NCI-H1417 (cell line): ENCODE results near the gene BRD3OS.
"Not testable (repeated sequence)": the region's sequence is repeated elsewhere in the genome, so short reads cannot be mapped to it uniquely, and the experiment has no call there.

Experiments
- DNase-seq, 3 experiments: peaks; one replicate each; lab custom pipeline; 2025; lab: John Stamatoyannopoulos, UW

Gene BRD3OS

DNA sequence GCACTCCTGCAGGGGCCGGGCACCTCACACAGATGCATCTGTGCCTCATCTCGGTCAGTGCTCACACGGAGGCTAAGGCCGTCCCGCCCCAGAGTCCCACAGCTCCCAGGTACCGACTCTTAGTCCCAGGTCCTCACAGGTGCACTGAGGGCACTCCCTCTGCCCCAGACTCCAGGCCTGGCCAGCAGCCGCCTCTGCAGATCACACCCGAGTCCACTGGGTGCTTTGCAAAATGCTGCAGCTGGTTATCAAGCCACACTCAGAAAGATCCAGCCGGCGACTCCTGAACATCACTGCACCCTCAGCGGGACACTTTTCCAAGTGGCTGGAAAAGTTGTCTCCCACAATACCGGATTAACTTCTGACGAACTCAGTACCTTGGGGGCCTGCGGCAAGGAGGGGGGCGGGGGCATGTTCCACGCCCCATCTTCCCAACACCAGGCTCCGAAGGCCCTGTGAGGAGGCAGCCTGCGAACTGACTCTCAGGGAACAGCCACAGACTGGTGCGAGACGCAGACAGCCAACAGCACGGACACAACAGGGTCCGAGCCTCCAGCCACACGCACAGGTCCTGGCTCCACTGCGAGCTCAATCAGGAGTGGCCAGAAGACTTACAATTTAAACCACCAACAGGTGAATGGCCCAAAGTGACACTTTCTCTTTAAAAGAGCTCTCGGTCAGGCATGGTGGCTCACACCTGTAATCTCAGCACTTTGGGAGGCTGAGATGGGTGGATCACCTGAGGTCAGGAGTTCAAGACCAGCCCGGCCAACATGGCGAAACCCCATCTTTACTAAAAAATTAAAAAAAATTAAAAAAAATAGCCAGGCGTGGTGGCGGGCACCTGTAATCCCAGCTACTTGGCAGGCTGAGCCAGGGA is 38.5 kb downstream of the BRD3OS start:
- DNase-seq: no peak

DNA sequence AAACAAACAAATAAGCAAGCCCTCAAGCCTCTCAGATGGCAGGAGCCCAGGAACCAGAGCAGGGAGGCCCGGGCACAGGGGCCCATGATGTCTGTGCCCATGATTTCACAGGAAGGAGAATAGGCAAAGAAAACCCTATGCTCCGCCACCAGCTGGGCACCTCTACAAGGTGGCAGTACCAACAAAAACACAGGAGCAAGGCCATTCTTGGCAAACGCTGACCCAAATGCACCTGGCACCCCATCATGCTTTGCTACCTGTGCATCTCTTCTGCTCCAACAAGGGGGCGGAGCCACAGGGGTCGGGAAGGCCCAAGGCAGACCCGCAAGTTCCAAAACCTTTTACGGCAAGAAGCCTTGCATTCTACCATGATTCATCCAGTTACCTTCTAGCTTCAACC is 39.4 kb downstream of the BRD3OS start:
- no peak for DNase-seq

DNA sequence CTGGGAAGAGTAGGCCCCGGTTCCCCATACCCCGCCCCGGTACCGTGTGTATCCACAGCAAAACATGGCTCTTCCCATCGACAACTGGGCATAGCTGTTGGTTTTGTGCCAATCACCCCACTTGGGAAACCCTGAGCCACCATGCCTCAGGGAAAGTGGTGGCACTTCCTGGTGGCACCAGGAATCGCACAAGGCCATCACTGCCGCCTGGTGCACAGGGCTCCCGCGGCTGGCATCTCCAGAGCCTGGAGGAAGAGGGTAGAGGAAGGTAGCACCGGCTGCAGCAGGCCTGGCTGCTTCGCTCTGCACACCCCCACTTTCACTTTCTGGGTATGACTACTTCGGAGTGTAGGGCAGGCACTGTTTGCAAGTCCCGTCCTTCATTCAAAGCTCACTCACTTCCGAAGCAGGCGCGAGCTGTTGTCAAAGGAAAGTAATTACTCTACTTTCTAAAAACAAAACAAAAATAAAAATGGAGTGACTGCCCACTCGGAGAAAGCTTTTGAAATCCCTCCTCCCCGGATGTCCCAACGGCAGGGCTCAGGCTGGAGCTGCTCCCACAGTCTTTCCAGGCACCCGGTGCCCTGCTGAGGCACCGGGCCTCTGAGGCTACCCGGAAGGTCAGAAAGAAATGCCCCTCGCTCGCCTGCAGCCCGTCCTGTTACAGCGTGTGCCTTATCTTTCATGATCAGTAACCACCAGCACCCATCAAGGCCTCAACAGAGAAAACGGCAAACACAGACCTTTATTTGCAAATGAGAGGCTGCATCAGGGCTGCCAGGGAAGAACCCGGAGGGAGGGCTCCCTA is 40.5 kb downstream of the BRD3OS start:
- peak in 1 of 3 experiments; percentile 51 for DNase-seq

DNA sequence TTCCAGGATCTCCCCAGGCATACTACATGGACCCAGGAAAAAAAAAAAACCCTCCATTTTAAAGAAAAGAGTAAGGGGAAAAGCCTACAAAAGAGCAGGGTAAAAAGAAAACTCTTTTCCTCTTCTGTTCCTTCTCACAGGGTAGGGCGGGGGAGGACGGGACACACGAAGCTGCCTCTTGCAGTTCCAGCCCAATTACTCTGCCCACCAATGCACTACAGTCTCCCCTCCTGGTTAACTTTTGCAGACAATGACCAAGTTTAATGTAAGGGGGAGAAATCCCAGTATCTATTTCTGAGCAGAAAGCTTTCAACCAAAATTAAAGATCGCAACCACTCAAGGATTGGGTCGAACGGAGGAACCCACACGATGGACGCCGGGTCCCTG is 41.2 kb downstream of the BRD3OS start:
- DNase-seq: peak in 2 of 3 experiments; percentile 40 to 63

DNA sequence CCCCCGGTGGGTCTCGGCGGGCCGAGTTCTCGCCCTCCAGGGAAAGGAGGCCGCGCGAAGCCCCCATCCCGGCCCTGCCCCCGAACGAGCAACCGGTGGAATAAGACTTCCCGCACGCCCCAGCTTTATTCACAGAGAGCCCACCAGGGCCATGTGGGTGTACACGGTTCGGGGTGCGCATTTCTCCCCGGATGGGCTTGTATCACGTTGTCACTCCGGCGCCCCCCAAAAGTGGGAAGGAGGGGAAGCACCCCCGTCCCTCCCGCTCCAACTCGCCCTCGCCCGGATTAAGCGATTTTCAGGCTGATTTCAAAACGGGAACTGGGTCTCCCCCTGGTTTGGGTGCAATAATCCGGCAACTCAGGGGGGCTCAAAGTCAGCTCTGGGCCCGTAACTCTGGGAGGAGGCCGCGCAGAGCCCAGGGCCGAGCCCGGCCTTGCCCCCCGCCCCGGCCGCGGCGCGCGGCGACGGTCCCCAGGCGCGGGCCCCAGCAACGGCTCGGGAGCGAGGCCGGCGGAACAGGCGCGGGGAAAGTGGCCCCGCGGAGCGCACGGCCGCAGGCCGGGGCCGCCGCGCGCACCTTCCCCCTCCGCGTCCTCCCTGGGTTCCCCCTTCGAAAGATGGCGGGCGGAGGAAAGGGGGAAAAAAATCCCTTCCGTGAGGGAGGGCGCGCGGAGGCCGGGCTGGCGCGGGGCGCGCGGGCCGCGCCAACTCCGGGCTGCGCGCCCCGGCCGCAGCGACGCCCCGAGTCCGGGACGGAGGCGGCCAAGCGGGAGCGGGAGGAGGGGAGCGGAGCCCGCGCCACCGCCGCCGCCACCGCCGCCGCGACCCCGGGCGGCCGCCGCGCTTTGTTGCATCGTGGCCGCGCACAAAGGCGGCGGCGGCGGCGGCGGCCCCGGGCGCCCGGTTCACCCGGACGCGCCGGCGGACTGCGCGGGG is 41.9 kb downstream of the BRD3OS start:
- DNase-seq: peak; percentile 19 to 75 (median 73)

DNA sequence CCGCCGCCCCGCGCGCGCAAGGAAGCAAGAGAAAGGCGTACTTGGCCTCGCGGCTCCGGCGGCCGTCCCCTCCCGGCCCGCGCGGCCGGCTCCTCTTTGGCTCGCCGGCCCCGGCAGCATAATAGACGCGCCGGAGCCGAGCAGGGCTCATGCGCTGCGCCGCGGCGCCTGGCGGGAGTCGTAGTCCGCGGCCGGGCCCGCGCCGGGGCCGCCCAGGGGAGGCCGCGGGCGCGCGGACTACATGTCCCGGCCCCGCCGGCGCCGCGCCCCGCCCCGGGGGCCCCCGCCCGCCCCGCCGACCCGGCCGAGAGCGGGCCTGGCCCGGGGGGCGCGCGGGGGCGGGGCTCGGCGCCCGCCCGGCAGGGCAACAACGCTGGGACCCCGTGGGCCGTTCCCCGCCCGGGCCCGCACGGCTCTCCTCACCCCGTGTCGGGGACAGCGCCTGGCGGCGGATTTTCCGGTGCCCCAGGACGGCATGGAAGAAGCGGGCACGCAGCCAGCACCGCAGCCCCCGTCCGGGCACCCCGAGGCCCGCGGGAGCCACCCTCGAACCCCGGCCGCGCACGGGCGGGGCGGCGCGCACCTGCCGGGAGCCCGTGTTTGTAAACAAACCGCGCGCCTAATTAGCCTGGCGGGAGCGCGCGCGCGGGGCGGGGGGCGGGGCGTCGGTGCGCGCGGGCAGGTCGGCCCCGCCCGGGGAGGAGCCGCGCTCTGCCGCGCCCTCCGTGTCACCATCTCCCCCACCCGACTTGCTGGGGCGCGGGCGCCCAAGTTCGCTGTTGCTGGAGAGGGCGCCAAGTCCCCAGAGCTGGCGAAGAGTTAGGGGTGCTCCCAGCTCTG is 42.8 kb downstream of the BRD3OS start, which contains the start of gene BRD3:
BRD3 (minus strand) TSS at position 123 of the 840 bp plus-strand sequence. CDS start 14,549 bp downstream, outside the sequence.
- DNase-seq: peak; percentile 88 to 94 (median 93)

DNA sequence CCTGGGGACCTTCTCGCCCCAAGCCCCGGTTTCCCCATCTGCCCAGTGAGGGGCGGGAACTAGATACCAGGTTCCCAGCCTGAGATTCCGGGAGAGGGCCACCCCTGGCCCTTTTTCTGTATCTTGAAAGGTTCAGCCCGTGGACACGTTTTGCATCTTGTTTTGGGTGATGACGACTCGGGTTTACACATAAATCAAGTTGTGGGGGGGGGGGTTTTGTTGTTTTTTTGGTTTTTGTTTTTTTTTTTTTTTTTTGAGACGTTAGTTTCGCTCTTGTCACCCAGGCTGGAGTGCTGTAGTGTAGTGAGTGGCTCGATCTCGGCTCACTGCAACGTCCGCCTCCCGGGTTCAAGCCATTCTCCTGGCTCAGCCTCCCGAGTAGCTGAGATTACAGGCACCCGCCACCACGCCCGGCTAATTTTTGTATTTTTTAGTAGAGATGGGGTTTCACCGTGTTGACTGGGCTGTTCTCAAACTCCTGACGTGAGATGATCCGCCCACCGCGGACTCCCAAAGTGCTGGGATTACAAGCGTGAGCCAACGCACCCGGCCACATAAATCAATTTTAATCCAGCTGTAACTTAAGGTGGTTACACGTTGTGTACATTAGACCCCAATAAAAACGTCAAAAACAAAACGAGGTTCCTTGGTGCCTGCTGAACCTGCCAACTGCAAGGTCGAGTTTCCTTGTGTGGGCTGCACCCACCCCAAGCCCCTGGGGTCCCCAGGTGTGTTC is 43.6 kb downstream of the BRD3OS start:
- peak in 1 of 3 experiments; percentile 53 for DNase-seq

DNA sequence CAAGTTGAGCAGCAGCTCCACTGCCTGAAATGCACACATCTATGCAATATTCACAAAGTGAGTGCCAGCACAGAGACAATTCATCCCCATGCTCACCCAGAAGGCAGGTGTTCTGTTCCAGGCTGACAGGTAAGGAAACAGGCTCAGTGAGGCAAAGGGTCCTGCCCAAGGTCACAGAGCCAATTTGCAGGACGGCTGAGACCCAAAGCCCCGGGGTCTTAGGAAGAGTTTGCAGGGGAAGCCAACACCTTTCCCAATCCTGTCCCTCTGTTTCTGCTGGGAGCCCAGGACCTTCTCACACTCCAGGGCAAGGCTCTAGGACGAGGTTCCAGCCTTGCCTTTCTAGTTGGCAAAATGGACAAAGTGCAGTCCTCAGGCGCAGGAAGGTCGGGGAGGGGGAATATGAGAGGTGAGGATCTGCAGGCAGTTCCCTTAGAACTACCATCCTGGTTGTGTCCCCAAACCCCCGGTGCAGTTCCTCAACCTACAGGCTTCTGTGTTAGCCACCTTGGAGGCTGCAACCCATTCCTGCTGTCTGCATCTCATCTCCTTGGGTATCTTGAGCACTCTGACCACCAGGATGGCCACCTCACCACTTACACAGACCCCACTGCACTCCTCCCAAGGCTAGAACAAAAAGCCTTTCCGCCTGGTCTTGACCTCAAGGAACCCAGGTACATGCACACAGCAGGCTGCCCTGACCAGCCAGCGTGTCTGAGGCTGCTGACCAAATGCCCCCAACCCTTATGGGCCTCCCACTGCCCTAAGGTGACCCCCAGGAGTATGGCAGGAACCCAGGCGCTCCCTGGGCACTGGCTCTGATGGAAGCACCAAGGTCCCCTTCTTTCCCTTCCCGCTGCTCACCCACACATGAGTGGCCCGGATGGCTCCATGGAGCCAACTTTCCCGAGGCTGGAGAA is 44.5 kb downstream of the BRD3OS start:
- peak in 1 of 3 experiments; percentile 42 for DNase-seq

DNA sequence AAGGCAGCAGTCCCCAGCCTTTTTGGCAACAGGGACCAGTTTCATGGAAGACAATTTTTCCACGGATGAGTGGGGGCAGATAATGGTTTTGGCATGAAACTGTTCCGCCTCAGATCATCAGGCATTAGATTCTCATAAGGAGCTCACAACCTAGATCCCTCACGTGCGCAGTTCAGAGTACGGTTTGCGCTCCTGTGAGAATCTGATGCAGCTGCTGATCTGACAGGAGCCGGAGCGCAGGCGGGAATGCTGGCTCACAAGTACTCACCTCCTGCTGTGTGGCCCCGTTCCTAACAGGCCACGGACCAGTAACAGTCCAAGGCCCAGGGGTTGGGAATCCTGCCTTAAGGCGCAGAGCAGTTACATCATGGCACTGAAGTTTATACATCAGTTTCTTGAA is 45.9 kb downstream of the BRD3OS start:
- peak in 1 of 3 experiments; percentile 13 for DNase-seq

DNA sequence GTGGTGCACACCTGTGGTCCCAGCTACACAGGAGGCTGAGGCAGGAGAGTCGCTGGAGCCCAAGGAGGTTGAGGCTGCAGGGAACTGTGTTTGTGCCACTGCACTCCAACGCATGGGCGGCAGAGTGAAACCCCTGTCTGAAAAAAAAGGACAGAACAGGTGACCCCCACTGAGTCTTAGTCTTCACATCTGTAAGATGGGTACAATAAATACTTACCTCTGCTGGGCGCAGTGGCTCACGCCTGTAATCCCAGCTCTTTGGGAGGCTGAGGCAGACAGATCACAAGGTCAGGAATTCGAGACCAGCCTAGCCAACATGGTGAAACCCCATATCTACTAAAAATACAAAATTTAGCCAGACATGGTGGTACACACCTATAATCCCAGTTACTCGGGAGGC is 47.4 kb downstream of the BRD3OS start:
- DNase-seq: not testable (repeated sequence)

DNA sequence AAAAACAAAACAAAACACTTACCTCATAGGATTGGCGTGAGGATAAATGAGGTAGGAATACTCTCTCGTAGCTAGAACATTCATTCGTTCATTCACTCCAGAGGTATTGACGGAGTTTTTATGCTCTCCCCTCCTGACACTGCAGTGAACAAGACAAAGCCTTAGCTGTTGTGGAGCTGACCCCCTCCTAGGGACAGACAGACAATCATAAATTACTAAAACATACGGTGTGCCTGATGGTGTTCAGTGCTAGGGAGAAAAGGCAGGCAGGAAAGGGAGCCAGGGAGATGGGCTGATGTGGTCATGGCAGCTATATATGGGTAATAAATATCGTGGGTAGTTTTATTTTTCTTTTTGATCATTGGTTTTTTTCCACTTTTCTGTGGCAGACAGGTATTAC is 48.2 kb downstream of the BRD3OS start:
- DNase-seq: no peak

DNA sequence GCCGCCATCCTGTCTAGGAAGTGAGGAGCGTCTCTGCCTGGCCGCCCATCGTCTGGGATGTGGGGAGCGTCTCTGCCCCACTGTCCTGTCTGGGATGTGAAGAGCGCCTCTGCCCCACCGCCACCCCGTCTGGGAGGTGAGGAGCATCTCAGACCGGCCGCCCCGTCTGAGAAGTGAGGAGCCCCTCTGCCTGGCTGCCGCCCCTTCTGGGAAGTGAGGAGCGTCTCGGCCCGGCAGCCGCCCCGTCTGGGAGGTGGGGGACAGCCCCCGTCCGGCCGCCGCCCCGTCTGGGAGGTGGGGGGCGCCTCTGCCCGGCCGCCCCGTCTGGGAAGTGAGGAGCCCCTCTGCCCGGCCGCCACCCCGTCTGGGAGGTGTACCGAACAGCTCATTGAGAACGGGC is 50.4 kb downstream of the BRD3OS start:
- DNase-seq: not testable (repeated sequence)

DNA sequence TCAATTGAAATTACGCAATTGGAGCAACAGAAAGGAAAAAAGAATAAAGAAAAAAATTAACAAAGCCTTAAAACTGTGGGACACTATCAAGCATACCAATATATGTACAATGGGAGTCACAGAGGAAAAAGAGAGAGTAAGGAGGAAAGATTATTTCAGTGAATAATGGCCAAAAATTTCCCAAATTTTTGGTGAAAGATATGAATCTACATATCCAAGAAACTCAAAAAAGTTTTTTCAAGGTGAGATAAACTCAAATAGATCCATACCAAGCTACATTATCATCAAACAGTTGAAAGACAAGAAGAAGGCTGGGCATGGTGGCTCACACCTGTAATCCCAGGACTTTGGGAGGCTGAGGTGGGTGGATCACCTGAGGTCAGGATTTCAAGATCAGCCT is 51.4 kb downstream of the BRD3OS start:
- DNase-seq: no peak
